ENCODE data around the gene RAB13.

Gene RAB13

DNA sequence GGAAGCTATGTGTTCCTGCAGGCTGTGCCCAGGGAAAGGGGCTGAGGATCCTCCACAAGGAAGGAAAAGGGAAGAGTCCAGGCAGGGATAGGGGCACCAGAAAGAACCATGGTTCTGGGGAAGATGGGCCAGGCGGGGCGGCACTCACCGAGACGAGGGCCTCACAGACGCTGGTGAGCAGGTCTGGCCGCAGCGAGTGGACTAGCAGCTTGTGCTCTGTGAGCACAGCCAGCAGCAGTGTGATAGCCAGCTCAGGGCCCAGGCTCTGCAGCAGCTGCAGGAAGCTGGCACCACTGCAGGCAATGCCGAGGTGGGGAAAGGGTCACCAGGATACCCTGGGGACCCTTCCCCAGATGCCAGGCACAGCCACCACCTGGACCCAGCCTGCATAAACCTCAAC is 45.4 kb downstream of the RAB13 start:
- H3K9me3 ChIP-seq, result no peaks in the 10 kb centered on the region
- DNase-seq, result no peak
- TF ChIP-seq, protein P1, sequence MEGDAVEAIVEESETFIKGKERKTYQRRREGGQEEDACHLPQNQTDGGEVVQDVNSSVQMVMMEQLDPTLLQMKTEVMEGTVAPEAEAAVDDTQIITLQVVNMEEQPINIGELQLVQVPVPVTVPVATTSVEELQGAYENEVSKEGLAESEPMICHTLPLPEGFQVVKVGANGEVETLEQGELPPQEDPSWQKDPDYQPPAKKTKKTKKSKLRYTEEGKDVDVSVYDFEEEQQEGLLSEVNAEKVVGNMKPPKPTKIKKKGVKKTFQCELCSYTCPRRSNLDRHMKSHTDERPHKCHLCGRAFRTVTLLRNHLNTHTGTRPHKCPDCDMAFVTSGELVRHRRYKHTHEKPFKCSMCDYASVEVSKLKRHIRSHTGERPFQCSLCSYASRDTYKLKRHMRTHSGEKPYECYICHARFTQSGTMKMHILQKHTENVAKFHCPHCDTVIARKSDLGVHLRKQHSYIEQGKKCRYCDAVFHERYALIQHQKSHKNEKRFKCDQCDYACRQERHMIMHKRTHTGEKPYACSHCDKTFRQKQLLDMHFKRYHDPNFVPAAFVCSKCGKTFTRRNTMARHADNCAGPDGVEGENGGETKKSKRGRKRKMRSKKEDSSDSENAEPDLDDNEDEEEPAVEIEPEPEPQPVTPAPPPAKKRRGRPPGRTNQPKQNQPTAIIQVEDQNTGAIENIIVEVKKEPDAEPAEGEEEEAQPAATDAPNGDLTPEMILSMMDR (IDR thresholded peaks at IDR 0.05; ENCODE audit: low read depth, low read length), result no peak
- H3K4me3 ChIP-seq (ENCODE audit: low read depth, low read length), result no peak overlapping the region
- no peaks in the 10 kb centered on the region for H3K4me1 ChIP-seq
- peaks cover 46% of the 10 kb centered on the region for H3K36me3 ChIP-seq
- H3K27me3 ChIP-seq, result no peaks in the 10 kb centered on the region

DNA sequence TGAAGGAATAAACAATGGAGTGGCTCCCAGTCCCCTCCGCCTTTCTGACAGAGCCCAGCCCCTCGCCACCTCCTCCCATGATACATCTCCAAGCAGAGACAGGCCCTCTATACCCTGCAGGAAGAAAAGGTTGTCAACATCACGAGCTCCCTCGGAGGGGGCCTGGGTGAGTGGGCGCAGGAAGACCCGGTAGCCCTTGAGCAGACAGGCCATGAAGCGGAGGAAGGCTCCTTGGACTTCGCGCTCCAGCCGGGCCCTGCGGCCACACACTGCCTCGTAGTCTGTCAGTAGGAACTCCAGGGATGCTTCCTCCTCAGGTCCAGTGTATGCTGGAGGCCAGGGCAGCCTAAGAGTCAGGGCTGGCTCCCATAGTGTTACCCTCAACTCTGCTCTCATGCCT is 46.7 kb downstream of the RAB13 start:
- no peaks in the 10 kb centered on the region for H3K4me1 ChIP-seq
- DNase-seq, result no peak
- H3K36me3 ChIP-seq, result peaks cover 46% of the 10 kb centered on the region
- no peaks in the 10 kb centered on the region for H3K9me3 ChIP-seq
- TF ChIP-seq, protein P1 (IDR thresholded peaks at IDR 0.05; ENCODE audit: low read depth, low read length), result no peak
- no peaks in the 10 kb centered on the region for H3K27me3 ChIP-seq
- no peak overlapping the region for H3K4me3 ChIP-seq (ENCODE audit: low read depth, low read length)

DNA sequence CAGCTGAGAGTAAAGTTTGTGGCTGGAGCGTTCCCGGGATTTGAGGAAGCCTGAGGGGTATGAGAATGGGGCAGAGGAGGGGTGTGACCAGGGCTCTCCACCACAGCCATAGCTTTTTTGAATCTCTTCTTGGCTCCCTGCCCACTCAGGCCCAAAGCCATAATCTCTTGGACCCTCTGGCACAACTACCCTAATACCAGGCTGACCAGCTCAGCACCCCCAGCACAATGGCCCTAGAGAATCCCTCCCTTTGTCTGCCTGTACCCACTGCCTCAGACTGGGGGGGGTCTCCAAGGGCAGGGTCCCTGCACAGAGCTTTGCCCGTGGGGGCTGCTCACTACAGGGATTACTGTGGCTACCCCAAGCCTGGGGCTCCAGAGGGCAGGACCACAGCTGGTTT is 47.1 kb downstream of the RAB13 start:
- DNase-seq, result no peak
- Histone ChIP-seq H3K9me3 (no peaks in the 10 kb centered on the region), H3K36me3 (peaks cover 49% of the 10 kb centered on the region), H3K4me3 (ENCODE audit: low read depth, low read length) (no peak overlapping the region), H3K27me3 (no peaks in the 10 kb centered on the region), H3K4me1 (no peaks in the 10 kb centered on the region)
- TF ChIP-seq, protein P1 (IDR thresholded peaks at IDR 0.05; ENCODE audit: low read depth, low read length), result no peak

DNA sequence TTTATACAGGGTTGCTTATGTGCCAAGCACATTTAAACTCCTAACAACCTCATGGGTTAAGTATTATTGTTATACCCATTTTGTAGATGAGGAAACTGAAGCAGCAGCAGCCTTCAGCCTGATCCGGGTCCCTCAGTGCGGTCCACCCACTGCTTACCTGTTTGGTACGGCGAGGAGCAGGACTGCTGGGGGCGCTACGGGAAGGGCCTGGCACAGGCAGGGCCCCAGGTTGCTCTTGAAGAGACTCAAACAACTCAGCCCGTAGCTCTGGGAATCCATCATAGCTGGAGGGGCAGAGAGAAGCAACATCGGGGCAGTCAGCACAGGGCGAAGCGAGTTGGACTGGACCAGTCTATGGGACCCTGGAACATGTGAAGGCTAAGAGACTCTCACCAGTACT is 48.8 kb downstream of the RAB13 start:
- H3K9me3 ChIP-seq, result no peaks in the 10 kb centered on the region
- H3K4me1 ChIP-seq, result no peaks in the 10 kb centered on the region
- no peaks in the 10 kb centered on the region for H3K27me3 ChIP-seq
- TF ChIP-seq, protein P1 (IDR thresholded peaks at IDR 0.05; ENCODE audit: low read depth, low read length), result no peak
- H3K36me3 ChIP-seq, result peaks cover 46% of the 10 kb centered on the region
- no peak overlapping the region for H3K4me3 ChIP-seq (ENCODE audit: low read depth, low read length)
- no peak for DNase-seq

DNA sequence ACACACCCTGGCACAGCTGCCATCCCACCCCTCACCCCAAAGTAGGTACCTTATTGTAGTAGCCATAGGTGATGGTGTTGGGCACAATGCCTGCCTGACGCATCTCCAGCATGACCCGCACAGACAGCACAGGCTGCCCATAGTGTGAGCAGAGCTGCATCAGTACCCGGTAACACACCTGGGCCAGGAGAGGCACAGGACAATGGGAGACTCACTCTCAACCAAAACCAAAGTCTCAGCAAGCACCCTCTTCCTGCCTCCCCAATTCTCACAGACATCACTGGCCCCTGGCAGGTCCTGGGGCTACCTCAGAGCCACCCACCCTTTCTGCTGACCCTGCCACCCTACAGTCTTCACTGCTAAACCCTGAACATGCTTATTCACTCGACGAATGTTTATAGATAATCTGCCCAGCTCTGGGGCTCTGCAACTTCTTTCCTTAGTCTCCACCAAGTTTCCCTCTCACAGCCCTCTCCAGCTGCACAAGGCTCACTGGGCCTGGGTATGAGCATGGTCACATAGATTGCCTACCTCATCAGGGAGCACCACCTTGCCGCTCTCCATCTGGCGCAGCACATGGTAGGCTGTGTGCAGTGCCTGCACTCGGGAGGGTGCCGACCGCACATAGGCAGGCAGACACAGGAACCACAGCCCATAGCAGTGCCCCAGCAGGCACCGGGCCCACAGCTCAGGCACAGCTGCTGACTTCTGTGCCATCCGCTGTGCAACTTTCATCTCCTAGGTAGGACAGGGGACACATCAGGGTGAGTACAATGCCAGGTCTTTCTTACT is 49.9 kb downstream of the RAB13 start:
- H3K4me3 ChIP-seq (ENCODE audit: low read depth, low read length), result no peak overlapping the region
- peaks cover 43% of the 10 kb centered on the region for H3K36me3 ChIP-seq
- no peaks in the 10 kb centered on the region for H3K9me3 ChIP-seq
- no peaks in the 10 kb centered on the region for H3K27me3 ChIP-seq
- DNase-seq, result no peak
- TF ChIP-seq, protein P1 (IDR thresholded peaks at IDR 0.05; ENCODE audit: low read depth, low read length), result no peak
- no peaks in the 10 kb centered on the region for H3K4me1 ChIP-seq

DNA sequence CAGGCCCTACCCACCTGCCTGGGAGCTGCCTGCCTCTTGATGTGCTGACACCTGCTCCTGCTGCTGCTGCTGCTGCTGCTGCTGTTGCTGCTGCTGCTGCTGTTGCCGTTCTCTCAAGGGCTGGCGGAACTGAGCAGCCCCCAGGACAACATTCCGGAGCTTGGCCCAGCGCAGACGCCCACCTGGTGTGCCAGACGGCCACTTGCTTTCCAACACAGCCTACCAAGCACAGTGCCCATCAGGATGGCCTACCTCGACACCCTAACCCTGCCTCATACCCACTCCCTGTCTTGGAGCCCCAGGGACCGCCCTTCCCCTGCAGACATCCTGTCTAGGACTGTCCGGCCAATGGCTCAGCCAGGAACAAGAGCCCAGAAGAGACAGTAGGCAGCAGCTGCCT is 51.4 kb downstream of the RAB13 start:
- no peaks in the 10 kb centered on the region for H3K9me3 ChIP-seq
- no peak for DNase-seq
- H3K27me3 ChIP-seq, result no peaks in the 10 kb centered on the region
- H3K4me3 ChIP-seq (ENCODE audit: low read depth, low read length), result no peak overlapping the region
- H3K36me3 ChIP-seq, result peaks cover 42% of the 10 kb centered on the region
- TF ChIP-seq, protein P1 (IDR thresholded peaks at IDR 0.05; ENCODE audit: low read depth, low read length), result no peak
- H3K4me1 ChIP-seq, result no peaks in the 10 kb centered on the region
